Motor neuron (in vitro differentiated cells): ENCODE results near the gene DPPA5. TPM values are rescaled to one million over a fixed set of nuclear protein-coding genes. Genes with fewer than 3 reads are reported as not detected.
"Not testable (repeated sequence)": the region's sequence is repeated elsewhere in the genome, so short reads cannot be mapped to it uniquely, and the experiment has no call there.

Experiments used
- ATAC-seq, 8 experiments: fragments of 200-7000 bp; cut with Tn5 transposase; replicated peaks in 6 of 8; 2 replicates each; pipeline ENCODE4 v1.8.0; 2021; ENCODE audit warnings: mild to moderate bottlenecking in 8 of 8, moderate library complexity in 8 of 8
- H3K27ac ChIP-seq, 2 donors: fragments of 250-450 bp; sonication (Bioruptor Pico); 2 replicates each; pipeline ENCODE4 v1.9.0; 2021; ENCODE audit warnings: antibody characterized with exemption in 2 of 2, mild to moderate bottlenecking in 2 of 2, moderate library complexity in 1 of 2
- H3K4me1 ChIP-seq, 2 donors: fragments of 250-450 bp; sonication (Bioruptor Pico); replicated peaks in 1 of 2; 2 replicates each; pipeline ENCODE4 v1.6.1; 2021; ENCODE audit warnings: antibody characterized with exemption in 2 of 2, mild to moderate bottlenecking in 2 of 2, moderate library complexity in 1 of 2
- H3K4me3 ChIP-seq, 5 donors: fragments of 250-450 bp; sonication (Bioruptor Pico); 2 replicates each; pipeline ENCODE4 v1.9.0; 2021; ENCODE audit warnings: antibody characterized with exemption in 5 of 5, mild to moderate bottlenecking in 5 of 5, moderate library complexity in 4 of 5
- WGBS, 10 experiments: fragments of 450-650 bp; shearing (Covaris generic); methylation state at CpG; one replicate each; pipeline ENCODE4 v1.0.0; 2022; 5-methylcytosine and 5-hydroxymethylcytosine counted together
- in situ Hi-C, 9 experiments: fragments of 400-800 bp; cut with MboI; loops; one replicate each; pipeline ENCODE4 v1.15.0; 2021; ENCODE audit warnings: low sequenced_read_pairs in 9 of 9, low pct_unique_long_range_greater_than_20kb in 2 of 9; ENCODE audit not compliant: unreplicated experiment in 9 of 9
- total RNA-seq, 8 experiments: library from RNA; unstranded; fragments of 300-600 nt; gene quantifications; 2 replicates each; pipeline versions ENCODE4 v1.2.3 to v1.2.4, GENCODE V29; 2022

The DPPA5 gene
- total RNA-seq, 8 experiments from 2014 or later: not detected

GRCh38 chr6:73349311-73349710 is 4.8 kb downstream of the DPPA5 start:
- ATAC-seq: peak in 2 of 8 experiments; percentile 38 to 51
- no peak overlapping the region for H3K4me3 ChIP-seq
- no peak overlapping the region for H3K27ac ChIP-seq
- 5 to 75% (median 18%) methylated on average over 1 to 6 of the region's 6 CpGs for WGBS, 10 experiments
- in situ Hi-C loops: no loop called here
- peaks cover 0 to 4% of the 10 kb centered on the region in 2 donors for H3K4me1 ChIP-seq

GRCh38 chr6:73348550-73349204 is 5.4 kb downstream of the DPPA5 start:
- 0 to 100% (median 55%) methylated on average over 2 to 23 of the region's 33 CpGs; no CpG with 5 or more reads in 2 of the 10 experiments for WGBS, 10 experiments
- ATAC-seq: no peak
- in situ Hi-C loops: no loop called here
- Histone ChIP-seq H3K27ac (no peak overlapping the region), H3K4me3 (no peak overlapping the region), H3K4me1 (peaks cover 0 to 4% of the 10 kb centered on the region in 2 donors)

DNA sequence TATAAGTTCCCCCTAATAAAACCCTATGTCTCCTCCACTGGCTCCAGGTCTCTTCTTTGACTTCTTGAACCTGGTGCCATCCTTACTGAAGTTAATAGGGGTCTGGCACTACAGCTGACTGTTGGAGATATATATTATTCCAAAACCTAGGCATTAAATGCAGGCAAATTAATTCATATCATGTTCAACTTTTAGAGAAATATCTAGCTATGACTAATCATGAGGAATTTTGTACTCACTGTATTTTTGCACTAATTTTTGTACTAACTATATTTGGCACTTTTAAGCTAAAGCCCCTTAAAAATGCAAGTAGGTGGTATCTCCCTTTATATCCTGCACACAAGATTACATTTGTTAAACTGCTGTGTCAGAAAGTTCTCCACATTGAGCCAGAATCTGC is 10.9 kb downstream of the DPPA5 start:
- Histone ChIP-seq H3K4me1 (no peaks in the 10 kb centered on the region), H3K27ac (no peak overlapping the region), H3K4me3 (no peak overlapping the region)
- in situ Hi-C loops: no loop called here
- ATAC-seq: no peak

GRCh38 chr6:73342174-73342573 is 11.9 kb downstream of the DPPA5 start:
- Histone ChIP-seq H3K27ac (no peak overlapping the region), H3K4me3 (no peak overlapping the region), H3K4me1 (no peaks in the 10 kb centered on the region)
- no peak for ATAC-seq
- in situ Hi-C loops: no loop called here
- 0 to 100% (median 60%) methylated on average over 1 to 3 of the region's 5 CpGs; no CpG with 5 or more reads in 5 of the 10 experiments for WGBS, 10 experiments

- WGBS, 10 experiments: 17 to 100% (median 71%) methylated on average over 1 of the region's 1 CpG; no CpG with 5 or more reads in 4 of the 10 experiments
- no peak overlapping the region for H3K27ac ChIP-seq
- in situ Hi-C loops: no loop called here
- no peak for ATAC-seq
- no peak overlapping the region for H3K4me3 ChIP-seq
- H3K4me1 ChIP-seq: no peaks in the 10 kb centered on the region
Measured at GRCh38 chr6:73341335-73341734, 12.7 kb downstream of the DPPA5 start.

DNA sequence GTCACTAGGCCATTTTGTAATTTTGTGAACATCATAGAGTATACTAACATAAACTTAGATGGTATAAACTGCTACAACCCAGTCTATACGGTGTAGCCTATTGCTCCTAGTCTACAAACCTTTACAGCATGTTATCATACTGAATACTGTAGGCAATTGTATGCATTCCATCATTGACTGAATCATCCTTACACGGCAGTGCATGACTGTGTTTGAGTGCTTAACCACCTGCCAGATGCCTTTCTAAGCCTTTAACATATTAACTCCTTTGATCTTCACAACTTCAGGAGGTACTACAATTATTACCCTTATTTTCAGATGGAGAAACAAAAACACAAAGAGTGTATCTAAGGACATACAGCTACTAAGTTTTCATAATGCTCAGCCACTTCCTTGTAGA is 14.0 kb downstream of the DPPA5 start:
- no peaks in the 10 kb centered on the region for H3K4me1 ChIP-seq
- in situ Hi-C loops: no loop called here
- WGBS, 10 experiments: 33 to 86% (median 69%) methylated on average over 1 to 2 of the region's 2 CpGs; no CpG with 5 or more reads in 1 of the 10 experiments
- H3K4me3 ChIP-seq: no peak overlapping the region
- peak in 1 of 8 experiments; percentile 32 for ATAC-seq
- H3K27ac ChIP-seq: no peak overlapping the region

DNA sequence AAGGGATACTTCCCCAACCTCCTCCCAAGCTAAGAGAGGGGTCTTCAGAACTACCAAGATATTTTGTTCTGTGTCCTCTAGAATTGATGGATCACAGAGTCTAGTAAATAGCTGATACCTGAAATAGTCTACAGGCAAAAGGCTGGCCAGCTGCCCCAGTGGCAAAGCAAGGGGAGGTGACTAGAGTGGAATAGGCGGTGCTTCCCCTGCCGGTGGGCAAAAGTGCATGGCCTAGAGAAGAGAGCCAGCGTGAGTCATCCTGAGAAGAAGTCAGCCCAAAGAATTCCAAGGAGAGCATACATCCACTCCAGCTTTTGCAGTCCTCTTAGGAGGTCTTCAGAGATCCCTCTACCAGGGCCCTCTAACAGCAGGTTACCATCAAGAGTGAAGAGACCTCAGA is 14.7 kb downstream of the DPPA5 start:
- WGBS, 10 experiments: 70 to 100% methylated on average over 1 to 2 of the region's 3 CpGs; no CpG with 5 or more reads in 8 of the 10 experiments
- in situ Hi-C loops: no loop called here

DNA sequence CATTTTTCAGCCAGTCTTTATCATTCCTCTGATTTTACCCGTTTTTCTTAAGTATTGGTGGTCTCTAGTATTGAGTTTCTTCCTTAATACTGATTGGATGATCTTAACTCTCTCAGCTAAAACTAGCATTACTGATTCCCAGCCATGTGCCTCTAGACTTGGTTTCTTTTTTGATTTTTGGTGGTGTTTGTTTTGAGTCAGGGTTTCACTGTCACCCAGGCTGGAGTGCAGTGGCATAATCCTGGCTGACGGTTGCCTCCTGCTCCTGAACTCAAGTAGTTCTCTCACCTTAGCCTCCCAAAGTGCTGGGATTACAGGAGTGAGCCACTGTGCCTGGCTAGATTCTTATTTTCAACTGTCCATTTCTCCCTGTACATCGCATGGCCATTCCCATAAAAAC is 24.9 kb downstream of the DPPA5 start:
- ATAC-seq: no peak
- in situ Hi-C loops: no loop called here
- Histone ChIP-seq H3K27ac (no peak overlapping the region), H3K4me3 (no peak overlapping the region), H3K4me1 (no peaks in the 10 kb centered on the region)
- WGBS, 10 experiments: 0 to 100% (median 68%) methylated on average over 1 to 3 of the region's 3 CpGs

More for the DNA sequence above, 14.7 kb downstream of the DPPA5 start:
- H3K27ac ChIP-seq: no peak overlapping the region
- H3K4me1 ChIP-seq: no peaks in the 10 kb centered on the region
- no peak overlapping the region for H3K4me3 ChIP-seq
- no peak for ATAC-seq

DNA sequence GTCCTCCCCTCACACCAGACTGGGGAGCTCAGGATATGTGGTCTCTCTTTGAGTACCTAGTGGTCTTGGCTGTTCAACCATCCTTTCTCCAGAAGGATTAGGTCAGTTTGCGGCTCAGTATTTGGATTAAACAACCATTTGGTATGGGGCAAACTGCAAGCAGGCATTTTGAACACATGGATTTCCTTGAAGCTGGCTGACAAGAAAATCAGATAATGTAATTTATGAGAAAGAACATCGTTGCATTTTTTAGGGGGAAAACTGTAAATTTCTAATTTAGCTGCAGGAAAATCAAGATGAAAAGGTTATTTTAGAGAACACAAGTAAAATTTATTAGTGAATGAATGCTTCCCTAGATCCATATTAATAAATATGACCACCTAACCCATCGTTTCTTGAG is 25.3 kb downstream of the DPPA5 start:
- WGBS, 10 experiments: 0 to 78% (median 56%) methylated on average over 2 to 3 of the region's 3 CpGs; no CpG with 5 or more reads in 2 of the 10 experiments
- no peak for ATAC-seq
- in situ Hi-C loops: no loop called here

DNA sequence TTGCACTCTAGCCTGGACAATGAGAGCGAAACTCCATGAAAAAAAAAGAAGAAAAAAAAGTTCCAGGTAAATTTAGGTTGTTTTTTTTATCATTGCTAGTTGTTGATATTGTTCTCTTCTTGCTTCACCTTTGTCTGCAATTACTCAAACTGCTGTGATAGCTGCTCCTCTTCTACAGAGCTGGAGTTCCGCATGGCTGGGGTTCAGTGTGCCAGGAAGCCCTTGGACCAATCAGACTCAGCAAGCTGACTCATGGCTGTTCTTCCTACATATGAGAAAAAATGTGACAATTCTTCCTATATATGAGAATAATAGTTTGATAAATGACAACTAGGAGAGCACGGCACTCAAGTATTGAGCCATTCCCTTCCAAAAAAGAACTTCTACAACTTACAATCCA is 28.4 kb downstream of the DPPA5 start:
- H3K4me3 ChIP-seq: no peak overlapping the region
- WGBS, 10 experiments: 80 to 100% (median 100%) methylated on average over 1 to 2 of the region's 3 CpGs; no CpG with 5 or more reads in 2 of the 10 experiments
- H3K27ac ChIP-seq: no peak overlapping the region
- H3K4me1 ChIP-seq: no peaks in the 10 kb centered on the region
- no peak for ATAC-seq
- in situ Hi-C loops: no loop called here

More for the DNA sequence above, 25.3 kb downstream of the DPPA5 start:
- Histone ChIP-seq H3K27ac (no peak overlapping the region), H3K4me3 (no peak overlapping the region), H3K4me1 (no peaks in the 10 kb centered on the region)

DNA sequence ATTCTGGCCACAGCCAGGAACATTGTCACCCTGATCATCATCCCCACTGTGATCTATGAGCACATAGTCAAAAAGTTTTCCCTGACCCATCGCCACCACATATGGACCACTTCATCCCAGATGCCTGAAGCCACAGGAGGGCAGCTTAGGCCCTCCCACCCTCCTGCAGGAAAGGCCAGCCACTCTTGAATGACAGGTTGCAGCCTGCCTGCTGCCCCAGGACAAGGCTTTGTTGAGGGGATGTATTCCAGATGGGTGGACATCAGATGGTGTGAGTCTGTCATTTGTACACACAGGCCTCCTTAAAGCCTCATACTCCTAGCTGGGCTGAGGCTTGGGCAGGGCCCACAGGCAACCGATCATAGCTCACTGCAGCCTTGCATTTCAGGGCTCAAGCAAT is 30.8 kb downstream of the DPPA5 start:
- in situ Hi-C loops: no loop called here
- no peak overlapping the region for H3K4me3 ChIP-seq
- WGBS, 10 experiments: 80 to 100% (median 86%) methylated on average over 1 to 2 of the region's 2 CpGs; no CpG with 5 or more reads in 5 of the 10 experiments
- no peaks in the 10 kb centered on the region for H3K4me1 ChIP-seq
- H3K27ac ChIP-seq: no peak overlapping the region
- no peak for ATAC-seq

- in situ Hi-C loops: no loop called here
- WGBS, 10 experiments: 3 to 83% (median 30%) methylated on average over 3 to 38 of the region's 61 CpGs; no CpG with 5 or more reads in 2 of the 10 experiments
- Histone ChIP-seq H3K4me3 (peak overlapping the region in 2 of 5 donors; percentile 10 to 19), H3K4me1 (no peaks in the 10 kb centered on the region), H3K27ac (no peak overlapping the region)
- peak in 2 of 8 experiments; percentile 31 to 35 for ATAC-seq
Measured at GRCh38 chr6:73314577-73315492, 39.2 kb downstream of the DPPA5 start.

GRCh38 chr6:73310503-73310845 is 43.6 kb downstream of the DPPA5 start:
- peak overlapping the region in 1 of 2 donors; percentile 38 for H3K27ac ChIP-seq
- WGBS, 10 experiments: 6 to 80% (median 26%) methylated on average over 1 to 4 of the region's 4 CpGs; no CpG with 5 or more reads in 1 of the 10 experiments

More at GRCh38 chr6:73310503-73310845, 43.6 kb downstream of the DPPA5 start:
- ATAC-seq, H3K4me1 ChIP-seq, in situ Hi-C loops: not testable (repeated sequence)
- H3K4me3 ChIP-seq: peak overlapping the region; percentile 40 to 63 (median 54)
